Tibial nerve (tissue), 4 donors: ENCODE measurements around the gene STS. TPM values are rescaled to one million over a fixed set of nuclear protein-coding genes. Genes with fewer than 3 reads are reported as not detected.

Experiments
- DNase-seq, 2 donors: peaks; one replicate each; pipeline ENCODE4 v3.0.0-alpha.2; 2019; ENCODE audit warnings: low spot score in 2 of 2
- H3K27ac ChIP-seq, 4 donors: fragments of 200-600 bp; sonication (generic) in 3 of 4; one replicate each; pipeline ENCODE4 v1.5.1; 2017 to 2019; ENCODE audit warnings: mild to moderate bottlenecking in 1 of 4
- H3K27me3 ChIP-seq, 2 donors: fragments of 200-600 bp; sonication (generic) in 1 of 2; one replicate each; pipeline versions ENCODE4 v1.5.1 to v1.6.0; 2017 to 2019
- H3K36me3 ChIP-seq, 3 donors: fragments of 200-600 bp; sonication (generic); one replicate each; pipeline ENCODE4 v1.5.1; 2018 to 2019
- H3K4me1 ChIP-seq, 4 donors: fragments of 200-600 bp; sonication (generic) in 3 of 4; one replicate each; pipeline ENCODE4 v1.5.1; 2017 to 2019
- H3K4me3 ChIP-seq, 4 donors: fragments of 200-600 bp; sonication (generic) in 3 of 4; one replicate each; pipeline ENCODE4 v1.5.1; 2017 to 2019; ENCODE audit warnings: mild to moderate bottlenecking in 1 of 4, moderate library complexity in 1 of 4
- H3K9me3 ChIP-seq, 4 donors: fragments of 200-600 bp; sonication (generic) in 3 of 4; one replicate each; pipeline ENCODE4 v1.5.1; 2017 to 2019
- CTCF ChIP-seq, 5 experiments: fragments of 200-600 bp in 3 of 5; fragments of 450-650 bp in 2 of 5; sonication (generic) in 3 of 5; IDR thresholded peaks; one replicate each; pipeline ENCODE4 v1.5.1; 2016 to 2019; ENCODE audit warnings: antibody characterized with exemption in 5 of 5, mild to moderate bottlenecking in 3 of 5, moderate library complexity in 2 of 5
- EP300 ChIP-seq, 2 donors: sonication (generic); formaldehyde crosslinking; IDR thresholded peaks; one replicate each; pipeline ENCODE4 v1.6.1; 2017; ENCODE audit warnings: antibody characterized with exemption in 2 of 2, mild to moderate bottlenecking in 1 of 2
- POLR2A ChIP-seq, 2 donors: fragments of 450-650 bp; IDR thresholded peaks; one replicate each; pipeline ENCODE4 v1.6.1; 2017; ENCODE audit warnings: antibody characterized with exemption in 2 of 2, mild to moderate bottlenecking in 2 of 2, moderate library complexity in 2 of 2
- WGBS, 2 donors: methylation state at CpG; one replicate each; pipeline ENCODE4 v1.1.5; 2018; 5-methylcytosine and 5-hydroxymethylcytosine counted together
- small RNA-seq: library from RNA; depleted of rRNA; stranded (forward); fragments of <200 nt; gene quantifications from one replicate; pipeline ENCODE3, GENCODE V24; 2016
- total RNA-seq, 4 donors: library from RNA; depleted of rRNA; stranded (reverse); fragments of >200 nt; gene quantifications; one replicate each; pipeline ENCODE4 v1.1.0, GENCODE V29; 2016

STS gene
- total RNA-seq, 4 donors from 2014 or later: 6.9 to 9.6 (median 8.7) TPM

GRCh38 chrX:7194606-7195005 lies 47.1 kb downstream of the STS start:
- H3K4me1 ChIP-seq: no peaks in the 10 kb centered on the region
- no peak overlapping the region for H3K4me3 ChIP-seq
- TF ChIP-seq EP300 (IDR thresholded peaks at IDR 0.05): no peak
- no peak for TF ChIP-seq POLR2A (IDR thresholded peaks at IDR 0.05)
- no peak for TF ChIP-seq CTCF (IDR thresholded peaks at IDR 0.05)
- no peak for DNase-seq
- WGBS, 2 donors: 93 to 97% methylated on average over 11 of the region's 11 CpGs
- H3K27me3 ChIP-seq: no peaks in the 10 kb centered on the region
- peaks cover 0 to 5% (median 0%) of the 10 kb centered on the region in 3 donors for H3K36me3 ChIP-seq
- H3K9me3 ChIP-seq: no peaks in the 10 kb centered on the region
- no peak overlapping the region for H3K27ac ChIP-seq

Small RNAs within 50 kb of the gene (small RNA-seq; reads per million reads assigned to genes)
- 0.47 reads per million for gene MIR4767

Other genes starting within 250 kb of the STS start
- gene PUDP, start 441 bp downstream of the STS start, total RNA-seq: 10 to 100 TPM; 11.9 to 29.2 (median 14.1) TPM